ENCODE measurements around the gene ABR.

Gene ABR
- total RNA-seq, result 84.8 to 96.8 reads per million in 2 donors

DNA sequence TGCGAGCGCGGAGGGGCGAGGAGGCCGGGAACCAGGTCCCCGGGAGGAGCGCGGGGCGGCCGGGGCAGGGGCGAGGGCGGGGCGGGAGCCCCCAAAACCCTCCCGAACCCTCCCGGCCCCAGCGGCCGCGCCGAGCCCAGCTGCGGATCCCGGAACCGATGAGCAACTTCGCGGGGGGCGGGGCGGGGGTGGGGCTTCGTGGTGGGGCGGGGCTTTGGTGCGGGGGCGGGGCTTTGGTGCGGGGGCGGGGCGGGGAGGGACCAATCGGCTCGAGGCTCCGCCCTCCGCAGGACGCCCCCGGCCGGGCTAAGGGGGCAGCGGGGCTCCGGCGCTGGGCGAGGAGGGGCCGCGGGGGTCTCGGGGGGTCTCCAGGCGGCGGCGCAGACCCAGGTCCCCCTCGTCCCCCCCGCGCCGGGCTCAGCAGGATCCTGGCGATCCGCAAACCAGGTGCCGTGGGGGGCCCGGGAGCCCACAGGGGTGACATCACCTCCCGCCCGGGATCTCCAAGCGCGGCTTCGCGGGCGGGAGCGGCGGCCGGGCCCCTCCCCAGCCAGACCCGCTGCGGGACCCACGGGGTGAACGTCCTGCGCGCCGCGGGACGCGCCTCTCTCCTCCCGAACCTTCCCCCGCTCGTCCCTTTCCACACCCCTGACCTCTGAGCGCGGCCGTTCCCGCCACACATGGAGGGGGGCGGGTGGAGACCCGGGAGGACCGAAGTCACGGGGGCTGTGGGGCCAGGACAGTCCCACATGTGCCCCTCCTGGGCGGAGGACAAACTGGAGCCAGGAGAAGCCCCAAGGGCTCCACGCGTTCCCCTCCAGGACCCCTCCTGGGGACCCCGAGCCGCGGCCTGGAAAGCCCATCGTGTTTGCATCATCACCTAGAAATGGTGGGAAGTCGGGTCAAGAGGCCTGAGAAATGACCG lies at the start of gene ABR:
Gene ABR (minus strand): TSS at position 164 of the 925 bp plus-strand sequence. CDS start 254 bp downstream, outside the sequence.
- DNase-seq, result peak; percentile 24 to 58 (median 45)

GRCh38 chr17:1229349-1229899 lies 49.6 kb upstream of the ABR start:
- DNase-seq, result peak in 3 of 5 experiments; percentile 20 to 27 (median 25)

- DNase-seq, result no peak
Observed at GRCh38 chr17:1228781-1229348, 49.1 kb upstream of the ABR start.

- DNase-seq, result peak in 3 of 5 experiments; percentile 8 to 54 (median 31)
Observed at GRCh38 chr17:1227917-1228780, 48.4 kb upstream of the ABR start.

GRCh38 chr17:1227365-1227764 lies 47.6 kb upstream of the ABR start:
- no peak for DNase-seq

GRCh38 chr17:1226308-1226707 lies 46.5 kb upstream of the ABR start:
- no peak for DNase-seq

DNA sequence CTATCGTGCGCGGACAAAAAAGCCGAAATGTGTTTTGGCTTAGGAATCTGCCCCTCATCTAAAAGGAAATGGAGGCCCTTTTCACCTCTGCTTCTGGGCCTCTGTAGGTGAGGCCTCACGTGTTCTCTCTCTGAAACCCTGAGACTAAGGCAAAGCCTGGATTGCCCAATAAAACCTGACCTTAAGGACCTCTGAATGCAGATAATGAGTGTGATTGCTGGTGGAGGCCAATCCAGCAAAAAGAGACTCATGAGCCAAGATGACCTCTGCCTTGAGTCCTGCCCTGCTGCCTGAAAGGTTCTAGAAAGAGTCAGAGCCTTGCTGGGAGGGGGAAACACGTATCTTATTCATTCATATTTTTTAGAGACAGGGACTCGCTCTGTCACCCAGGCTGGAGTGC lies 44.5 kb upstream of the ABR start:
- no peak for DNase-seq

DNA sequence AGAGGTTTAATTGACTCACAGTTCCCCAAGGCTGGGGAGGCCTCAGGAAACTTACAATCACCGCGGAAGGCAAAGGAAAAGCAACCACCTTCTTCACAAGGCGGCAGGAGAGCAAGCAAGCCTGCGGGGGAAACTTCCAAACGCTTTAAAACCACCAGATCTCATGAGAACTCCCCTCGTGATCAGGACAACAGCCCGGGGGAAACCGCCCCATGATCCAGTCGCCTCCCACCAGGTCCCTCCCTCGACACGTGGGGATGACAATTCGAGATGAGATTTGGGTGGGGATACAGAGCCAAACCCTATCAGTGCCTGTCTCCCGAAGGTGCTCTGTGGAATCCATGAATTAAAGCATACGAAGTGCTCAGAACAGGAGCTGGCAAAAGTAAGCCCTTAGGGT lies 43.9 kb upstream of the ABR start:
- no peak for DNase-seq

DNA sequence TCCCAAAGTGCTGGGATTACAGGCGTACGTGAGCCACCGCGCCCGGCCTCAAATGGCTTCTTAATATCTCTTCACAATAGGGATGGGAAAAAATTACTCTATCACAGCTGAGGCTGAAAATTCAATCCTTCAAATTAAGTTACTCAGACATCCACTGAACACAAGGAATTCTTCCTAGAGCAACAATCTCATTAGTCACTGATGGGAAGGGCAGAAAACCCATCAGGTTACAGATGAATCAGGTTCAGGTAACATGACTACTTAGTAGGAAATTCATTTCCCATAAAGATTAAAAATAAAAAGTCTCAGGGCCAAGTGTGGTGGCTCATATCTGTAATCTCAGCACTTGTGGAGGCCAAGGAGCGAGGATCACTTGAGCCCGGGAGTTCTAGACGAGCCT lies 42.5 kb upstream of the ABR start:
- no peak for DNase-seq

DNA sequence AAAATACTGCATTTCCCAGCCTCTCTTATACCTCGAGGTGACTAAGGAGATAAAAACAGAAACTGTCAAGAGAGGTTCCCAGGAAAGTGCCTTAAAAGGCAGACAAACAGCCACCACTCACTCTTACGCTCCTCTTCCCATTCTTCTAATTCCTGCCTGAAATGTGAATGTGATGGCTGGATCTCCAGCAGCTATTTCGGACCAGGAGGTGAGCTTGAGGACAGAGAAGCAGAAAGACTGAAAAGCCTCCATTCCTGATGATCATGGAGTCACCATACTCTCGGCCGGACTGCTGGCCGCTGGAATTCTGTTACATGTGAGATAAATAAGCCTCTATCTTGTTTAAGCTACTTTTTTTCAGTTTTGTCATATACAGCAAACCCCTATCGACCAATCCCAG lies 41.4 kb upstream of the ABR start:
- DNase-seq, result no peak

DNA sequence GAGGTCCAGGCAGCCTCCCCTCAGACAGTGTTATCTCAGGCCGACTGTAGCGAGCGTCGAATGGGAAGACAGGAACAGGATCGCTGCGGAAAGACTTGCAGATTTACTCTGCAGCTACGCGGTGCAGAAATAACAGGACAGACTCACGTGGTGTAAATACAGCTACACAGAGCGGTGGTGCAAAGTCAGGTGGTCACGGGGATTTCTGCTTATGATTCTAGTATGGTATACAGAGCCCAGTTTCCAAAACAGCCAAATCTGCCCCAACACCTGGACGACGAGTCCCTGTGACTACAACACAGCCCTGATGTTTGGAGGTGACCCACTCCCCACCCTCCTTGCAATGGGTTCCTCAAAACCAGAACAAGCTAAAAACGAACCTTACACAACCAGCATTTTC lies 40.6 kb upstream of the ABR start:
- no peak for DNase-seq

- no peak for DNase-seq
Observed at GRCh38 chr17:1217089-1217385, 37.3 kb upstream of the ABR start.

DNA sequence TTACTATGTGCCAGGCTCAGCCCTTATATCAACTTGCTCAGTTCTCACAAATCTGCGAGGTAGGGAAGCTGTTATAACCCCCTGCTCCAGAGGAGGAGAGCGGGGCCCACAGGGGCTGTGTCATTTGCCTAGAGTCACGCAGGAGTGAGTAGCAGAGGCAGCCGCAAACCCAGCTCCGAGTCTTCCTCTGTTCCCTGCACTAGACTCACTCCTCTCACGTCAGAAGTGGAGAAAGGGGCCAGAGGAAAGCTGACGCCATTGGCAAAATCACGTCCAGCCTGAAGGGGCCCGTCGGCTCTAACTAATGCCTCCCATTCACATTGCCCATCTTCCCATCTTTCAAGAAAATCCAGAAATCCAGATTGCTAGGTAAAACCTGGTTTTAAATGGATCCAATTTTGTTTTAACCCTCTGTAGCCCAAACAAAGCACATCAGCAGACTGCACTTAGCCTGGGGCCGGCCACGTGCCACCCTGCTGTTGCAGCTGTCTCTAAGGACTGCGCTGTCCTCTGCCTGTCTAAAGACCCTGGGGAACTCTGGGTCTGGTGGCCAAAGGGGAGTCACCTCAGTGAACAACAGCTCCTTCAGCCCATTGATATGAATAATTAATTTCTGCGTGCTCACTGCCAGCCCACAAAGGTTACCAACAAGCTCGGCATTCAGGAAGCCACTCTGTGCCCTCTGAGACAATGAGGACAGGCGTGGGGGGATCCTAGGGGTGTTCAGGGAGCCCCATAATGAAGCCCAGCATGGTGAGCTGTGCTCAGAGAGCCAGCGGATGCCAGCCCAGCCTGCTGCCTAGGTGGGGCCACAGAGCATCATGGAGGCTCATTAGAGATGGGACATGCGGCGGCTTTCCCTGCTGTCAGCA lies 36.7 kb upstream of the ABR start:
- no peak for DNase-seq

- no peak for DNase-seq
Observed at GRCh38 chr17:1212946-1213345, 33.2 kb upstream of the ABR start.

GRCh38 chr17:1211287-1211686 lies 31.5 kb upstream of the ABR start:
- no peak for DNase-seq

DNA sequence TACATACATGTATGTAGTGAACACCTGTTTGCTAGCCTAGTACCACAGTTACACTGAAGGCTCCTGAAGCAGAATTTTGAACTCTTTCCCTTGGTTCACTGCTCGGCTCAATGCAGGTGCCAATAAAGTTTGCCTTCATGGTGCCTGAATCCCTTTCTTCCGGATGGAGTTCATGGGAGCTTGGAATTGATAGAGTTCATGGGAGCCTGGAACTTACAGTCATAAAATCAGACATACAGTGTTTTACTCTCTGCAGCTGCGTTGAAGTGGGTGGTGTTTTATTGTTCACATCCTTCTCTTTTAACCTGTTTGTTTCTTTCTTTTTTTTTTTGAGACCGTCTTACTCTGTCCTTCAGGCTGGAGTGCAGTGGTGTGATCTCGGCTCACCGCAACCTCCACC lies 29.2 kb upstream of the ABR start:
- no peak for DNase-seq

DNA sequence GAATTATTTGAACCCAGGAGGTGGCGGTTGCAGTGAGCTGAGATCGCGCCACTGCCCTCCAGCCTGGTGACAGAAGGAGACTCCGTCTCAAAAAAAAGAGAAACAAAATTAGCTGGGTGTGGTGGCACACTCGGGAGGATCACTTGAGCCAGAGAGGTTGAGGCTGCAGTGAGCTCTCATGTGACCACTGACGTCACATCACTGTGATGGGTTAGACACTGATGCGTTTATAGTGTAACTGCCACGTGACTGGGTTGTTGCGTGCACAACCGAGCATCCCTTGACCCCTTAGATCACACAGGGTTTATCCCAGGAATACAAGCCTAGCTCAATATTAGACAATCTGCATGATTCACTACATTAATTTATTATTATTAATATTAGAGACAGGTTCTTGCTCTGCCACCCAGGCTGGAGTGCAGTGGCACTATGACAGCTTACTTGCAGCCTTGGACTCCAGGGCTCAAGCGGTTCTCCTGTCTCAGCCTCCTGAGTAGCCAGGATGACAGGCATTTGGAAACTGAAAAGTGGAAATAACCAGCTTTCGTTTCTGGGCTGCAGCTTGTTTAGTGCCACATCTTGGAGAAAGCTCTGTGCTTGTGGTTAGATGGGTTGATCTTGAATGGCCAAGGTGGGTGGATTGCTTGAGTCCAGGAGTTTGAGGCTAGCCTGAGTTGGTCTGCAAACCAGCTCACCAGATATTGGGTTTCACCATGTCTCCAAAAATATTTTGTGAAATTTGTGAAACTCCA lies 26.4 kb upstream of the ABR start:
- no peak for DNase-seq

- DNase-seq, result no peak
Observed at GRCh38 chr17:1203967-1204291, 24.1 kb upstream of the ABR start.

- DNase-seq, result peak; percentile 33 to 55 (median 38)
Observed at GRCh38 chr17:1203111-1203966, 23.6 kb upstream of the ABR start.

GRCh38 chr17:1202291-1202690 lies 22.5 kb upstream of the ABR start:
- no peak for DNase-seq

Data from T-helper 2 cell (primary cell).